G401 (cell line): ENCODE results near the gene CEP57. TPM values are rescaled to one million over a fixed set of nuclear protein-coding genes. Genes with fewer than 3 reads are reported as not detected.
"Not testable (repeated sequence)": the region's sequence is repeated elsewhere in the genome, so short reads cannot be mapped to it uniquely, and the experiment has no call there.

ENCODE experiments used
- DNase-seq: peaks from one replicate; pipeline ENCODE4 v3.0.0-alpha.2; 2015; ENCODE audit warnings: low spot score
- in situ Hi-C: cut with HindIII; loops from 2 replicates; pipeline ENCODE4 v1.10.0; 2016; ENCODE audit warnings: low sequenced_read_pairs, mixed read lengths
- total RNA-seq: library from RNA; depleted of rRNA; stranded (reverse); fragments of >200 nt; shearing (Covaris generic); gene quantifications from 2 replicates; pipeline ENCODE4 v1.2.3, GENCODE V29; 2014

The CEP57 gene
- total RNA-seq, 1 experiment from 2014 or later, result 62.8 TPM

DNA sequence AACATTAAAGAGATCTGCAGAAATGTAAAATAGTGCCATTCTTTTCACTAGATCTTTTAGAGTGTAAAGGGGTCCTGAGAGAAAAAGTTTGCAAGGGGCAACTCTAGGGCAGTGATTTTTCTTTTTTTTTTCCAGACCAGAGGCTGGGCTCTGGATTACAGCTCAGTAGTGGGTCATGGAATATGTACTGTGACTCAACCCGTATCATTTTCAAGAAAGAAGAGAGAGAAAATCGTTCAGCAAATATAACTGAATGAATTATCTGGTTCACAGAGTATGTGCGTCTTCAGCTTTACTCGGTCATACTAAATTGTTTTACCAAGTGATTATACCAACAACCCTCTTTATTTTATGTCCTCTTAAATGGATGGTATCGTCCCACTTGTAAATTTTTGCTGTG is 3.8 kb downstream of the CEP57 start:
- in situ Hi-C loops, result no loop called here
- no peak for DNase-seq

DNA sequence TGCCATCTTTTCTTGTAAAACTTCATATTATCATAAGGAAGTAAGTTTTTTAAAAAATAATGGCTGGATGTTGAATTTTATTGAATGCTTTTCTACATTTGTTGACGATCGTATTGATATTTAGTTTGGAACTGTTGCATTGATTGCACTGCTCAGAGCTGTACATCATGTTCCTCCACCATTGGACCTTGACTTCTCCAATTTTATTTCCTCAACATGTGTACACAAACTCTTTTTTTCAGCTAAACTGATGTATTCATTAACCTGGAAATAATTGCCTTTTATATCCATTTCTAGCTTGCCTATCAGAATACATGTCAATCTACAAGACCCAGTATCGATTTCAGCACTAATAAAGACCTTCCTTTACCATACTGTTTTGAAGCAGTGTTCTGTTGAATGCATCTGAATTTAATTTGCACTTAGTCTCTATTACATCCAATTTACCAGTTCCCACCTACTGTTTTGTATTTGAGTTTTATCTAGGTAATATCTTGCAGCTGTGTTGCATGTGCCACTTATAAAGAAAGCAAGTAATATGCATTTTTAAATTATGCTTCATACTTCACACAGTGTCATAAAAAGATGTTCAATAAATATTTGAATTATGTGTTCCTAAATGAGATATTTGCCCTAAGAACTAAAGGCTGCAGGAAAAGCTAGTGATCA is 5.5 kb downstream of the CEP57 start:
- in situ Hi-C loops, result no loop called here
- DNase-seq, result no peak

DNA sequence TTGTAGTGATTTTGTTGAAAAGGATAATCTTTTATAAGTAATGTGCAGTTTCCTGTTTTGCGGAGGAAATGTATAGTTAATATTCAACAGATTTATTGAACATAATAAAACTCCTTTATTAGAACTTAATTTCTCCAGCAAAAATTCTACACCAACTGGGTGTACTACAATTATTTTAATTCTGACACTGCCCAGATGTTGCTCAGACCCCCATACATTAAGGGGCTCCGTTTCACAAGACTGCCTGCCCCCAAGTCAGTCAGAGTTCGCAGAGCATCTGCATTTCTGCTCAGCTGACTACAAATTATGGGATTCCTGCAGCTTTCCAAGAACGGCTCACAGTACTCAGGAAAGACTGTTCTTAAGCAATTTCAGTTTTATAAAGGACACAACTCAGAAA is 6.2 kb downstream of the CEP57 start:
- in situ Hi-C loops, result no loop called here
- no peak for DNase-seq

- in situ Hi-C loops, result no loop called here
- DNase-seq, result no peak
Observed at GRCh38 chr11:95799546-95799945, 9.2 kb downstream of the CEP57 start.

GRCh38 chr11:95800438-95800837 is 10.1 kb downstream of the CEP57 start:
- DNase-seq, result no peak
- in situ Hi-C loops, result no loop called here

GRCh38 chr11:95802806-95803205 is 12.5 kb downstream of the CEP57 start:
- in situ Hi-C loops, result no loop called here
- DNase-seq, result no peak

- in situ Hi-C loops, result no loop called here
- DNase-seq, result no peak
Observed at GRCh38 chr11:95803973-95804372, 13.7 kb downstream of the CEP57 start.

DNA sequence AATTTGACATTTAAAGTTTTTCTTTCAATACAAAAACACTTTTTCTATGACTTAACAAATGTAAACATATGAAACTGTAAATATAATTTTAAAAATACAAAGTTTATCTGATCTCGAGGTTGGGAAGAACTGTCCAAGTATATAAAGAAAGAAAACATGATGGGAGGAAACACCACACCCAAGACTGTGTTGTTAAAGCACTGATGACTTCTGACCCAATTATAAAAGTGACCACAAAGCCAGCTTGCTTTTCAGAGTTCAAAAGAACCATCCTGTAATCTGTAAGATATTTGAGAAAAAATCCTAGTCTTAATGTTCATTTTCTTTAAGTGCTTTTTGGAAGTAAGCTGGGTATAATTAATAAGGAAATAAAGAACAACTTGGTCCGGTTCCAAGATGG is 15.6 kb downstream of the CEP57 start:
- in situ Hi-C loops, result no loop called here
- no peak for DNase-seq

- DNase-seq, in situ Hi-C loops: not testable (repeated sequence)
Observed at GRCh38 chr11:95806464-95806863, 16.2 kb downstream of the CEP57 start.

- DNase-seq, in situ Hi-C loops: not testable (repeated sequence)
Observed at GRCh38 chr11:95811052-95811451, 20.8 kb downstream of the CEP57 start.

DNA sequence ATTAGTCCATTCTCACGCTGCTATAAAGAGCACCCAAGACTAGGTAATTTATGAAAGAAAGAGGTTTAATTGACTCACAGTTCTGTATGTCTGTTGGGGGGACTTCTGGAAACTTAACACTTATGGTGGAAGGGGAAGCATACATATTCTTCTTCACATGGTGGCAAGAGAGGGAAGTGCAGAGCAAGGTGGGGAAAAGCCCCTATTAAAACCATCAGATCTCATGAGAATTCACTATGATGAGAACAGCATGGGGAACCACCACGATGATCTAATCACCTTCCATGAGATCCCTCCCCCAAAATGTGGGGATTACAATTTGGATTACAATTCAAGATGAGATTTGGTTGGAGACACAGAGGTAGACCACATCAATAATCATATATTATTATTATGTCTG is 25.7 kb downstream of the CEP57 start:
- no peak for DNase-seq
- in situ Hi-C loops, result no loop called here

- no peak for DNase-seq
- in situ Hi-C loops, result no loop called here
Observed at GRCh38 chr11:95821640-95822039, 31.3 kb downstream of the CEP57 start.

- no peak for DNase-seq
- in situ Hi-C loops, result no loop called here
Observed at GRCh38 chr11:95827696-95828095, 37.4 kb downstream of the CEP57 start.

GRCh38 chr11:95829580-95830259 is 39.4 kb downstream of the CEP57 start:
- in situ Hi-C loops, result no loop called here
- DNase-seq, result no peak

- in situ Hi-C loops, result no loop called here
- no peak for DNase-seq
Observed at GRCh38 chr11:95831198-95831883, 41.0 kb downstream of the CEP57 start.

- in situ Hi-C loops, result no loop called here
Observed at GRCh38 chr11:95832763-95833162, 42.5 kb downstream of the CEP57 start.

GRCh38 chr11:95833378-95833777 is 43.1 kb downstream of the CEP57 start:
- no peak for DNase-seq
- in situ Hi-C loops, result no loop called here

More at GRCh38 chr11:95832763-95833162, 42.5 kb downstream of the CEP57 start:
- DNase-seq, result no peak

- no peak for DNase-seq
- in situ Hi-C loops, result no loop called here
Observed at GRCh38 chr11:95835351-95835750, 45.1 kb downstream of the CEP57 start.

DNA sequence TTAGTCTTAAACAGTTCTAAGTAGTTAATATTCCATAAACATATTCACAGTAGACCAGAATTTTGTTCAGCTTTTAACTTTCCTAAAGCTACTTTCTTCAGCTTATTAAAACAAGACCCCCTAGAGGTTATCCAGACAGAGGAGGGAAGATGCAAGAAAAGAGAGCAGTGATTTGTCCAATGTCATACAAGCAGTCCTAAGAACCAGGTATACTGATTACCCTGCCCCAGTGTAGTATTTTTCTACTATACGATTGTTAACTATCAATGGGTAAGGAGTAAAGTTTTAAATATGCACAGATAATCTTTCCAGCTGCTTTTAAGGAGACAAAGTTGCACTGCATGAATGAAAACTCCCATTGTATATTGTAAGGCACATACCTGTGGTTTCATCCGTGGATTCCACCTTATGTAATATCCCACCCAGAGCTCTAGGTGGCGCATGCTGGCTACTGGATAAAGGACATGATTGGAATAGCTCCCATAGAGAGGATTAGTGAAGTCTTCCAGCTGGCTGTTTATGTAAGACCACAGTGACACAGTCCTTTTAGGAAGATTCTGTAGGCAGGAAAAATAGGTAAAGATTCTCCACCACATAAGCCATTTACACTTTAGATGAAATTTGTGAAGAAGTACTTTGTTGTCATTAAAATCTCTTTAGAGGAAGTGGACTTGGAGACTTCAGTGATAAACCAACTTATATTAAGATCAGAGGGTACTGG is 45.6 kb downstream of the CEP57 start:
- in situ Hi-C loops, result no loop called here
- DNase-seq, result peak; percentile 95

DNA sequence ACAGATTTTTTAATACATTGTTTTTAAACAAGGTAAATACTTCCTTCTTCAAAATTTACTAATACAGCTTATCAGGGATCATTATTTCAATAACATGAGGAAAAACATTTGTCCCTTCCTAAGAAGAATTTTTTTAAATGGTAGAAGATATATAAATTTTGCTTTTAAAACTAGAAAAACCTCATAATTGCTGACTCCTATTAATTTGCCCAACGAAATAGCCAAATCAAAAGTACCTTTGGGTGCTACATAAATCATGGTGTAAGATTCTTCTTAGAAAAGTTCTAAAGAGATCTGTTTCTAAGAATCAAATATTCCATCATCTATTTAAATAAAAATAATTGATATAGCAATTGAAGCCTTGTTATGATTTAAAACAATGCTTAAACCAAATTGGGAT is 54.9 kb downstream of the CEP57 start:
- no peak for DNase-seq
- in situ Hi-C loops, result no loop called here
